HL-60 (cell line): Measurements from ENCODE around the gene SPSB3.

Source experiments
- DNase-seq, 2 experiments: peaks; one replicate each; pipeline ENCODE4 v3.0.0-alpha.2; 2010 to 2020; ENCODE audit warnings: low read depth in 1 of 2, low spot score in 1 of 2
- H3K27ac ChIP-seq: fragments of 250-450 bp; sonication (Bioruptor Pico); replicated peaks from 2 replicates; pipeline ENCODE4 v1.5.1; 2020; ENCODE audit warnings: mild to moderate bottlenecking, moderate library complexity
- H3K27me3 ChIP-seq: fragments of 250-450 bp; sonication (Bioruptor Pico); 2 replicates; pipeline ENCODE4 v1.5.1; 2021; ENCODE audit warnings: mild to moderate bottlenecking, moderate library complexity; ENCODE audit not compliant: insufficient read depth, poor library complexity, severe bottlenecking
- H3K4me3 ChIP-seq: replicated peaks from 2 replicates; pipeline ENCODE4 v1.5.1; 2011; ENCODE audit warnings: mild to moderate bottlenecking, control low read depth, low read length; ENCODE audit not compliant: insufficient read depth
- GABPA ChIP-seq: IDR thresholded peaks from 2 replicates; pipeline ENCODE4 v1.6.1; 2012; ENCODE audit warnings: low read depth
- POLR2AphosphoS5 ChIP-seq: IDR thresholded peaks from 2 replicates; pipeline ENCODE4 v1.6.1; 2012; ENCODE audit warnings: low read depth
- REST ChIP-seq: IDR thresholded peaks from 2 replicates; pipeline ENCODE4 v1.6.1; 2012; ENCODE audit warnings: low read depth; ENCODE audit not compliant: insufficient replicate concordance
- SPI1 ChIP-seq: IDR thresholded peaks from 2 replicates; pipeline ENCODE4 v1.6.1; 2012; ENCODE audit warnings: low read depth, mild to moderate bottlenecking, borderline replicate concordance
- TF ChIP-seq, protein P1 (sequence below): IDR thresholded peaks from one replicate; pipeline ENCODE4 v1.5.1; 2011; ENCODE audit warnings: low read length, control low read depth, inconsistent platforms; ENCODE audit not compliant: insufficient read depth

The SPSB3 gene

GRCh38 chr16:1776672-1776955, 5.8 kb downstream of the SPSB3 start:
- no peak for DNase-seq
- no peak for TF ChIP-seq POLR2AphosphoS5
- no peak for TF ChIP-seq SPI1
- TF ChIP-seq REST: no peak
- TF ChIP-seq, protein P1, sequence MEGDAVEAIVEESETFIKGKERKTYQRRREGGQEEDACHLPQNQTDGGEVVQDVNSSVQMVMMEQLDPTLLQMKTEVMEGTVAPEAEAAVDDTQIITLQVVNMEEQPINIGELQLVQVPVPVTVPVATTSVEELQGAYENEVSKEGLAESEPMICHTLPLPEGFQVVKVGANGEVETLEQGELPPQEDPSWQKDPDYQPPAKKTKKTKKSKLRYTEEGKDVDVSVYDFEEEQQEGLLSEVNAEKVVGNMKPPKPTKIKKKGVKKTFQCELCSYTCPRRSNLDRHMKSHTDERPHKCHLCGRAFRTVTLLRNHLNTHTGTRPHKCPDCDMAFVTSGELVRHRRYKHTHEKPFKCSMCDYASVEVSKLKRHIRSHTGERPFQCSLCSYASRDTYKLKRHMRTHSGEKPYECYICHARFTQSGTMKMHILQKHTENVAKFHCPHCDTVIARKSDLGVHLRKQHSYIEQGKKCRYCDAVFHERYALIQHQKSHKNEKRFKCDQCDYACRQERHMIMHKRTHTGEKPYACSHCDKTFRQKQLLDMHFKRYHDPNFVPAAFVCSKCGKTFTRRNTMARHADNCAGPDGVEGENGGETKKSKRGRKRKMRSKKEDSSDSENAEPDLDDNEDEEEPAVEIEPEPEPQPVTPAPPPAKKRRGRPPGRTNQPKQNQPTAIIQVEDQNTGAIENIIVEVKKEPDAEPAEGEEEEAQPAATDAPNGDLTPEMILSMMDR: no peak
- TF ChIP-seq GABPA: no peak
- H3K27ac ChIP-seq: no peak overlapping the region

DNA sequence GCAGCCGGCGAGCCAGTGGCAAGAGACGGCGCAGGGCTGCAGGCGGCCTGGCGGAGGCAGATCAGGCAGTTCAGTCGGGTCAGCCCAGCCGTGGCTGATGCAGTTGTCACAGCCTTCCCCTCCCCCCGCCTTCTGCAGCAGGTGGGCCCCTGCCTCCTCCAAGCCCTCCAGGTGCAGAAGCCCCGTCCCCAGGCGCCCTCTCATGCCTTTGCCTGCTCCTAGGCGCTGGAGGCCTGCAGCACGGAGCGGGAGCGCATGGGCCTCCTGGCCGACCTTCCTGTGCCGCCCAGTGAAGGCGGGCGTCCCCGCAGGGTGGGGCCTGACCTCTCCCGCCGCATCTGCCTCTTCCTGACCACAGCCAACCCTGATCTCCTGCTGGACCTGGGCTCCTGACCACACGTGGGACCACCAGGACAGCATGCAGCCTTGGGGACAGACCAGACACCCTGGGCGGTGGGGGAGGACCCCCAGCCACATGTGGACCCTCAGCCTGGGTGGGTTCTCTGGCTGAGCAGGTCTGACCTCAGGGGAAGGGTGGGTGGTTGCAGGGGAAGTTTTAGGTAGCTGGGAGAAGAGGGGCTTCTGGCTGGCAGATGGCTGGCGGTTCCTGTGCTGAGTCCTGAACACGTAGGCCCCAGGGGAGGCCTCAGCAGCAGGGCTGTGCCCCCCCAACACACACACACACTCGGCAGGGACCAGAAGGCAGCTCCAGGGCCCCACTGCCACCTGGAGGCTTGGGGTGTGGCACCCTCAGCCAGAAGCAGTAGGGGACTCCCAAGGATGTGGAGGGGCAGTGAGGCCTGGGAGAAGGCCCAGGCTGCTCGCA, 6.3 kb downstream of the SPSB3 start:
- no peak for DNase-seq
- Histone ChIP-seq H3K4me3 (no peak overlapping the region), H3K27me3 (no peaks in the 10 kb centered on the region), H3K27ac (no peak overlapping the region)
- TF ChIP-seq POLR2AphosphoS5: peak; percentile 31; the same call in 1 of the 2 replicates
- no peak for TF ChIP-seq REST

More at GRCh38 chr16:1776672-1776955, 5.8 kb downstream of the SPSB3 start:
- Histone ChIP-seq H3K27me3 (no peaks in the 10 kb centered on the region), H3K4me3 (no peak overlapping the region)

- H3K27ac ChIP-seq: no peak overlapping the region
- no peak for TF ChIP-seq GABPA
- TF ChIP-seq POLR2AphosphoS5: no peak
- TF ChIP-seq, protein P1: no peak
- no peak for TF ChIP-seq REST
- TF ChIP-seq SPI1: no peak
- H3K27me3 ChIP-seq: no peaks in the 10 kb centered on the region
- DNase-seq: no peak
- H3K4me3 ChIP-seq: no peak overlapping the region
Measured at GRCh38 chr16:1775006-1775845, 7.1 kb downstream of the SPSB3 start.
